ENCODE measurements around the gene DISC1. TPM values are rescaled to one million over a fixed set of nuclear protein-coding genes. Genes with fewer than 3 reads are reported as not detected.

Gene DISC1
- total and polyA plus RNA-seq, 2 donors (not counting 3 experiments of a cell fraction or from before 2014, with no cell fraction given) = 3.3 to 14.7 TPM

- no peak overlapping the region for H3K4me2 ChIP-seq (ENCODE audit: insufficient read depth, low read length)
- CTCF ChIA-PET = interaction anchor here (0.8 to 0.9 kb wide), 2 partner anchors 18 kb away, joined by 3 read pairs; no protein-coding TSS in a partner anchor
These were observed 148.2 kb downstream of the DISC1 start for GRCh38 chr1:231774719-231775335.

GRCh38 chr1:231776010-231776756 lies 149.6 kb downstream of the DISC1 start:
- Histone ChIP-seq H3K9me1 (replicated peaks; ENCODE audit: control insufficient read depth, extremely low read depth, insufficient read depth, low read length) (no peaks in the 10 kb centered on the region), H3K27ac (ENCODE audit: insufficient read depth, low read depth, low read length) (no peak overlapping the region), H3K9ac (replicated peaks; ENCODE audit: extremely low read depth, insufficient read depth, low read length) (no peak overlapping the region), H3K27me3 (ENCODE audit: control insufficient read depth in 2 of 2, insufficient read depth in 2 of 2, low read length in 2 of 2) (no peaks in the 10 kb centered on the region), H3K79me2 (ENCODE audit: control insufficient read depth, insufficient read depth, low read length) (no peaks in the 10 kb centered on the region), H3K4me1 (ENCODE audit: control insufficient read depth, extremely low read depth, insufficient read depth, low read length) (no peaks in the 10 kb centered on the region), H3K4me3 (replicated peaks in 1 of 3; ENCODE audit: insufficient read depth in 1 of 3, low read depth in 1 of 3, low read length in 3 of 3) (no peak overlapping the region), H3K4me2 (ENCODE audit: insufficient read depth, low read length) (no peak overlapping the region), H3K9me3 (replicated peaks; ENCODE audit: control insufficient read depth, insufficient read depth, low read length) (no peaks in the 10 kb centered on the region), H3K36me3 (ENCODE audit: control insufficient read depth in 2 of 2, extremely low read depth in 1 of 2, insufficient read depth in 2 of 2, low read length in 2 of 2) (peaks cover 0 to 2% of the 10 kb centered on the region in 2 experiments), H2AFZ (ENCODE audit: low read depth, low read length) (no peak overlapping the region), H4K20me1 (replicated peaks; ENCODE audit: control insufficient read depth, extremely low read depth, insufficient read depth, low read length) (no peaks in the 10 kb centered on the region)
- CTCF ChIA-PET = interaction anchor here (0.8 to 1.2 kb wide), 4 partner anchors 12 to 30 kb away, joined by 3 to 9 read pairs (median 6); no protein-coding TSS in a partner anchor
- FAIRE-seq (no peak), DNase-seq (ENCODE audit: low read depth, low spot score) (no peak)
- TF ChIP-seq JUN (IDR thresholded peaks at IDR 0.05; ENCODE audit: borderline replicate concordance, insufficient read depth, insufficient read length, low read depth) = no peak
- TF ChIP-seq GATA2 (IDR thresholded peaks at IDR 0.05; ENCODE audit: insufficient read depth, insufficient read length, low read depth, low read length) = no peak
- TF ChIP-seq MYC (IDR thresholded peaks at IDR 0.05; ENCODE audit: low read depth, low read length) = no peak
- TF ChIP-seq EZH2 (IDR thresholded peaks at IDR 0.05; ENCODE audit: borderline replicate concordance, low read depth, low read length, severe bottlenecking) = no peak
- no peak for TF ChIP-seq FOS (IDR thresholded peaks at IDR 0.05; ENCODE audit: borderline replicate concordance, insufficient read depth, low read length)
- no peak for TF ChIP-seq POLR2AphosphoS5 (IDR thresholded peaks at IDR 0.05; ENCODE audit: insufficient read depth, low read depth, low read length)
- TF ChIP-seq POLR2A (IDR thresholded peaks at IDR 0.05; ENCODE audit: low read depth, low read length) = no peak
- no peak for TF ChIP-seq CTCF (IDR thresholded peaks at IDR 0.05; ENCODE audit: extremely low read depth in 1 of 2, insufficient read depth in 1 of 2, low read depth in 1 of 2, low read length in 2 of 2)
- TF ChIP-seq MAX (IDR thresholded peaks at IDR 0.05; ENCODE audit: insufficient read depth, insufficient read length) = no peak
- dilution Hi-C loops (cut with MboI; ENCODE audit: extremely low pct_ligation_motif_present, low sequenced_read_pairs) = no loop called here
- intact Hi-C loops (cut with micrococcal nuclease) = no loop called here
- no TSS peak for BruUV-seq (replicated peaks)
- POLR2A ChIA-PET = no interaction called here

More at GRCh38 chr1:231774719-231775335, 148.2 kb downstream of the DISC1 start:
- BruUV-seq (replicated peaks) = no TSS peak
- Histone ChIP-seq H3K4me3 (replicated peaks in 1 of 3; ENCODE audit: insufficient read depth in 1 of 3, low read depth in 1 of 3, low read length in 3 of 3) (no peak overlapping the region), H3K9ac (replicated peaks; ENCODE audit: extremely low read depth, insufficient read depth, low read length) (no peak overlapping the region), H3K79me2 (ENCODE audit: control insufficient read depth, insufficient read depth, low read length) (no peaks in the 10 kb centered on the region), H3K27me3 (ENCODE audit: control insufficient read depth in 2 of 2, insufficient read depth in 2 of 2, low read length in 2 of 2) (no peaks in the 10 kb centered on the region), H3K27ac (ENCODE audit: insufficient read depth, low read depth, low read length) (no peak overlapping the region), H4K20me1 (replicated peaks; ENCODE audit: control insufficient read depth, extremely low read depth, insufficient read depth, low read length) (no peaks in the 10 kb centered on the region), H3K36me3 (ENCODE audit: control insufficient read depth in 2 of 2, extremely low read depth in 1 of 2, insufficient read depth in 2 of 2, low read length in 2 of 2) (peaks cover 0 to 2% of the 10 kb centered on the region in 2 experiments), H3K4me1 (ENCODE audit: control insufficient read depth, extremely low read depth, insufficient read depth, low read length) (no peaks in the 10 kb centered on the region), H2AFZ (ENCODE audit: low read depth, low read length) (no peak overlapping the region), H3K9me3 (replicated peaks; ENCODE audit: control insufficient read depth, insufficient read depth, low read length) (no peaks in the 10 kb centered on the region), H3K9me1 (replicated peaks; ENCODE audit: control insufficient read depth, extremely low read depth, insufficient read depth, low read length) (no peaks in the 10 kb centered on the region)
- FAIRE-seq (no peak), DNase-seq (ENCODE audit: low read depth, low spot score) (no peak)
- dilution Hi-C loops (cut with MboI; ENCODE audit: extremely low pct_ligation_motif_present, low sequenced_read_pairs) = no loop called here
- intact Hi-C loops (cut with micrococcal nuclease) = no loop called here
- POLR2A ChIA-PET = no interaction called here
- TF ChIP-seq GATA2 (IDR thresholded peaks at IDR 0.05; ENCODE audit: insufficient read depth, insufficient read length, low read depth, low read length) = no peak
- TF ChIP-seq MYC (IDR thresholded peaks at IDR 0.05; ENCODE audit: low read depth, low read length) = no peak
- TF ChIP-seq POLR2AphosphoS5 (IDR thresholded peaks at IDR 0.05; ENCODE audit: insufficient read depth, low read depth, low read length) = no peak
- TF ChIP-seq EZH2 (IDR thresholded peaks at IDR 0.05; ENCODE audit: borderline replicate concordance, low read depth, low read length, severe bottlenecking) = no peak
